Fibroblast of lung (primary cell): ENCODE results near the gene NHERF1. TPM values are rescaled to one million over a fixed set of nuclear protein-coding genes. Genes with fewer than 3 reads are reported as not detected.

Source experiments
- DNase-seq, 2 donors: peaks; one replicate each; pipeline versions ENCODE4 v3.0.0 to v3.0.0-alpha.2; 2010; ENCODE audit warnings: low read depth in 2 of 2
- H2AFZ ChIP-seq: 2 replicates; pipeline ENCODE4 v1.5.1; 2012; ENCODE audit warnings: low read length, control low read depth, inconsistent platforms
- H3K27ac ChIP-seq: 2 replicates; pipeline ENCODE4 v1.5.1; 2011; ENCODE audit warnings: low read length, control low read depth; ENCODE audit not compliant: insufficient read depth
- H3K27me3 ChIP-seq: 2 replicates; pipeline ENCODE4 v1.5.1; 2011; ENCODE audit warnings: mild to moderate bottlenecking, low read length; ENCODE audit not compliant: control insufficient read depth, insufficient read depth
- H3K36me3 ChIP-seq: 2 replicates; pipeline ENCODE4 v1.5.1; 2011; ENCODE audit warnings: low read length; ENCODE audit not compliant: control insufficient read depth, insufficient read depth
- H3K4me1 ChIP-seq: 2 replicates; pipeline ENCODE4 v1.5.1; 2011; ENCODE audit warnings: low read length; ENCODE audit not compliant: control insufficient read depth, insufficient read depth; ENCODE audit errors: extremely low read depth
- H3K4me2 ChIP-seq: 2 replicates; pipeline ENCODE4 v1.5.1; 2011; ENCODE audit warnings: low read length, control low read depth; ENCODE audit not compliant: insufficient read depth; ENCODE audit errors: extremely low read depth
- H3K4me3 ChIP-seq, 4 experiments: fragments of 200-600 bp in 1 of 4; sonication (generic) in 1 of 4; replicated peaks in 1 of 4; 2 replicates each; pipeline ENCODE4 v1.5.1; 2011 to 2016; ENCODE audit warnings: low read length in 4 of 4, low read depth in 3 of 4, mild to moderate bottlenecking in 3 of 4, control low read depth in 2 of 4, inconsistent platforms in 1 of 4, mixed read lengths in 1 of 4; ENCODE audit not compliant: insufficient read depth in 1 of 4; ENCODE audit errors: control extremely low read depth in 1 of 4
- H3K79me2 ChIP-seq: 2 replicates; pipeline ENCODE4 v1.5.1; 2012; ENCODE audit warnings: mild to moderate bottlenecking, low read length, inconsistent platforms; ENCODE audit not compliant: control insufficient read depth, insufficient read depth
- H3K9ac ChIP-seq: 2 replicates; pipeline ENCODE4 v1.5.1; 2011; ENCODE audit warnings: mild to moderate bottlenecking, low read length, control low read depth; ENCODE audit not compliant: insufficient read depth
- H3K9me3 ChIP-seq: 2 replicates; pipeline ENCODE4 v1.5.1; 2012; ENCODE audit warnings: low read depth, low read length; ENCODE audit not compliant: control insufficient read depth, insufficient read depth
- H4K20me1 ChIP-seq: 2 replicates; pipeline ENCODE4 v1.5.1; 2011; ENCODE audit warnings: low read length; ENCODE audit not compliant: control insufficient read depth, insufficient read depth; ENCODE audit errors: extremely low read depth
- EZH2 ChIP-seq: IDR thresholded peaks from 2 replicates; pipeline ENCODE4 v1.5.1; 2012; ENCODE audit warnings: low read length, control low read depth, mild to moderate bottlenecking; ENCODE audit errors: missing control alignments
- polyA minus RNA-seq: library from RNA; depleted of rRNA, polyadenylated mRNA; stranded (reverse); fragments of >200 nt; gene quantifications from 2 replicates; pipeline ENCODE4 v1.2.3, GENCODE V29; 2011; ENCODE audit warnings: low replicate concordance
- polyA plus RNA-seq, 2 donors: library from polyadenylated mRNA; depleted of rRNA in 1 of 2; stranded (reverse) in 1 of 2; unstranded in 1 of 2; fragments of >200 nt; gene quantifications; 2 replicates each; pipeline ENCODE4 v1.2.1, GENCODE V29; 2011 to 2012; ENCODE audit warnings: missing spikeins in 1 of 2
- total RNA-seq: library from RNA; depleted of rRNA; stranded (reverse); fragments of >200 nt; gene quantifications from 2 replicates; pipeline ENCODE4 v1.2.1, GENCODE V29; 2014
- TF ChIP-seq, protein P1 (sequence below), 2 donors: IDR thresholded peaks in 1 of 2; conservative IDR thresholded peaks in 1 of 2; 1 replicate in 1 of 2; 2 replicates in 1 of 2; pipeline ENCODE4 v1.5.1; 2011 to 2012; ENCODE audit warnings: low read length in 2 of 2, control low read depth in 1 of 2, inconsistent platforms in 1 of 2, low read depth in 1 of 2, mild to moderate bottlenecking in 1 of 2

NHERF1 gene
- total RNA-seq (7.2 and 10.2 TPM in 2 replicates), polyA plus RNA-seq (13.9 and 29.7 TPM in 2 replicates), polyA minus RNA-seq (23.9 and 51.9 TPM in 2 replicates)
- 13.5 and 26.5 TPM in 2 replicates for polyA plus RNA-seq (2012)

- no peaks in the 10 kb centered on the region for H4K20me1 ChIP-seq
- peak within 1 kb of the TSS; percentile 5 for H3K27ac ChIP-seq
- H3K9ac ChIP-seq = peak within 1 kb of the TSS; percentile 47
- H3K4me3 ChIP-seq = peak within 1 kb of the TSS; percentile 57 to 92 (median 84)
- H3K4me1 ChIP-seq = peaks cover 9% of the 10 kb centered on the region
- TF ChIP-seq, protein P1, sequence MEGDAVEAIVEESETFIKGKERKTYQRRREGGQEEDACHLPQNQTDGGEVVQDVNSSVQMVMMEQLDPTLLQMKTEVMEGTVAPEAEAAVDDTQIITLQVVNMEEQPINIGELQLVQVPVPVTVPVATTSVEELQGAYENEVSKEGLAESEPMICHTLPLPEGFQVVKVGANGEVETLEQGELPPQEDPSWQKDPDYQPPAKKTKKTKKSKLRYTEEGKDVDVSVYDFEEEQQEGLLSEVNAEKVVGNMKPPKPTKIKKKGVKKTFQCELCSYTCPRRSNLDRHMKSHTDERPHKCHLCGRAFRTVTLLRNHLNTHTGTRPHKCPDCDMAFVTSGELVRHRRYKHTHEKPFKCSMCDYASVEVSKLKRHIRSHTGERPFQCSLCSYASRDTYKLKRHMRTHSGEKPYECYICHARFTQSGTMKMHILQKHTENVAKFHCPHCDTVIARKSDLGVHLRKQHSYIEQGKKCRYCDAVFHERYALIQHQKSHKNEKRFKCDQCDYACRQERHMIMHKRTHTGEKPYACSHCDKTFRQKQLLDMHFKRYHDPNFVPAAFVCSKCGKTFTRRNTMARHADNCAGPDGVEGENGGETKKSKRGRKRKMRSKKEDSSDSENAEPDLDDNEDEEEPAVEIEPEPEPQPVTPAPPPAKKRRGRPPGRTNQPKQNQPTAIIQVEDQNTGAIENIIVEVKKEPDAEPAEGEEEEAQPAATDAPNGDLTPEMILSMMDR (conservative IDR thresholded peaks at IDR 0.05 in 1 of 2, IDR thresholded peaks at IDR 0.05 in 1 of 2; ENCODE audit: low read depth in 1 of 2, low read length in 2 of 2) = no peak
- no peak for TF ChIP-seq EZH2
- DNase-seq = peak; percentile 84 to 88
- H3K79me2 ChIP-seq = peaks cover 3% of the 10 kb centered on the region
- peak within 1 kb of the TSS; percentile 84 for H3K4me2 ChIP-seq
- no peaks in the 10 kb centered on the region for H3K9me3 ChIP-seq
- H2AFZ ChIP-seq = peak within 1 kb of the TSS; percentile 71
- no peaks in the 10 kb centered on the region for H3K27me3 ChIP-seq
- H3K36me3 ChIP-seq = no peaks in the 10 kb centered on the region
These were observed at the start of gene NHERF1 for GRCh38 chr17:74748529-74749278. NHERF1 (plus strand) TSS chr17:74748628; CDS start chr17:74748847, 219 bp downstream.

DNA sequence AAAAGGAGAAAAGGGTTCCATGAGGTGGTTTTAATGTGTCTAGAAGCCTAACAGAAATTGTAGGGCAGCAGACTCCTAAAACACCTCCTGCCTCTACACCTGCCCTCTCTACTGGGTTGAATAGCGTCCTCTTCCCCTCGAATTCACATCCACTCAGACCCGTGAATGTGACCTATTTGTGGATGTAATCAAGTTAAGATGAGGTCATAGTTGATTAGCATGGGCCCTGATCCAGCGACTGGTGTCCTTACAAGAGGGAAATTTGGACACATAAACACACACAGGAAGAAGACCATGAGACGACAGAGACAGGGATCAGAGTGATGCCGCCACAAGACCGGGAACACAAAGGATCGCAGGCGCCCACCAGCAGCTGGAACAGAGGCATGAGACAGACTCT, 49.2 kb upstream of the NHERF1 start:
- H3K27me3 ChIP-seq = no peaks in the 10 kb centered on the region
- no peak for TF ChIP-seq EZH2
- TF ChIP-seq, protein P1 (conservative IDR thresholded peaks at IDR 0.05 in 1 of 2, IDR thresholded peaks at IDR 0.05 in 1 of 2; ENCODE audit: low read depth in 1 of 2, low read length in 2 of 2) = no peak
- no peak overlapping the region for H3K27ac ChIP-seq
- H3K4me1 ChIP-seq = no peaks in the 10 kb centered on the region
- no peaks in the 10 kb centered on the region for H4K20me1 ChIP-seq
- no peak overlapping the region for H2AFZ ChIP-seq
- DNase-seq = no peak
- no peaks in the 10 kb centered on the region for H3K36me3 ChIP-seq
- H3K4me3 ChIP-seq = no peak overlapping the region
- H3K79me2 ChIP-seq = no peaks in the 10 kb centered on the region
- H3K4me2 ChIP-seq = no peak overlapping the region
- no peaks in the 10 kb centered on the region for H3K9me3 ChIP-seq
- no peak overlapping the region for H3K9ac ChIP-seq

DNA sequence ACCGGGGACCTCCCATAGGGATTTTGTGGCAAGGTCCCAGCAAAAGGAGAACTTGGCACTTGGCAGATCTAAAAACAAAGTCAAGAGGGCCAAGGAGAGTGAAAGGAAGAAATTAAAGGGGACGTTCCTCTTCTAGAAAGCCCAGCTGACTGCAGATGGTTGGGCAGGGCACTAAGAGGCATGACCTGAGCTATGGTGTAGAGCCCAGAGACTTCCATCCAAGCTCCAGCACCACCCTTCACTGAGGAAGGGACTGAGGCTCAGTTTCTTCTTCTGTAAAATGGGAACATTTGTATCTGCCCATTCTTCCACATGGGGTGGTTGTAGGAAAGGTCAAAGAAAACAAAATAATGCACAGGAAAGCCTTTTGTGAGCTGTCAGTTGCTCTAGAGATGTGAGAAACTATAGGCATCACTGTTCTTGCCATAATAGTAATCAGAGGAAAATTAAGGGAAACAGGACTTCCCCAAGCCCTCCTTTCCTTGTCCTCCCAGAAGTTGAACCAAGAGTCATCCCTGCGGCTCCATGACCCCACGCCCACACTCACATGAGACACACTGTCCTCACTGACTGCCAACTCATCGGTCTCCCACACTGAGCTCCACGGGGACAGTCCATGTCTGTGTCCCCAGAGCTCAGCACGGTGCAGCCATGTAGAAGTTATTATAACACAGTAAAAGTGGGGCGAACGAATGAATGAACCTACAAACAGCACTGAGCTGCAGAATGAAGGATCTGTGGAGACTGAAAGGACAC, 46.1 kb upstream of the NHERF1 start:
- H3K4me3 ChIP-seq = no peak overlapping the region
- no peaks in the 10 kb centered on the region for H3K4me1 ChIP-seq
- H3K79me2 ChIP-seq = no peaks in the 10 kb centered on the region
- H3K9ac ChIP-seq = no peak overlapping the region
- H3K36me3 ChIP-seq = no peaks in the 10 kb centered on the region
- no peak for DNase-seq
- no peaks in the 10 kb centered on the region for H3K9me3 ChIP-seq
- no peaks in the 10 kb centered on the region for H3K27me3 ChIP-seq
- TF ChIP-seq, protein P1 (conservative IDR thresholded peaks at IDR 0.05 in 1 of 2, IDR thresholded peaks at IDR 0.05 in 1 of 2; ENCODE audit: low read depth in 1 of 2, low read length in 2 of 2) = no peak
- TF ChIP-seq EZH2 = no peak
- no peaks in the 10 kb centered on the region for H4K20me1 ChIP-seq
- H3K27ac ChIP-seq = no peak overlapping the region
- no peak overlapping the region for H2AFZ ChIP-seq
- H3K4me2 ChIP-seq = no peak overlapping the region
